Activated CD4-positive, alpha-beta T cell treated with anti-CD3 and anti-CD28 coated beads, Interleukin-2, amount 50 U/mL, for 16 hours (primary cell): ENCODE results near the gene NELFCD.
"Not testable (repeated sequence)": the region's sequence is repeated elsewhere in the genome, so short reads cannot be mapped to it uniquely, and the experiment has no call there.

Experiments
- DNase-seq: peaks from one replicate; pipeline ENCODE4 v3.0.0-alpha.2; 2020

The NELFCD gene, protein sequence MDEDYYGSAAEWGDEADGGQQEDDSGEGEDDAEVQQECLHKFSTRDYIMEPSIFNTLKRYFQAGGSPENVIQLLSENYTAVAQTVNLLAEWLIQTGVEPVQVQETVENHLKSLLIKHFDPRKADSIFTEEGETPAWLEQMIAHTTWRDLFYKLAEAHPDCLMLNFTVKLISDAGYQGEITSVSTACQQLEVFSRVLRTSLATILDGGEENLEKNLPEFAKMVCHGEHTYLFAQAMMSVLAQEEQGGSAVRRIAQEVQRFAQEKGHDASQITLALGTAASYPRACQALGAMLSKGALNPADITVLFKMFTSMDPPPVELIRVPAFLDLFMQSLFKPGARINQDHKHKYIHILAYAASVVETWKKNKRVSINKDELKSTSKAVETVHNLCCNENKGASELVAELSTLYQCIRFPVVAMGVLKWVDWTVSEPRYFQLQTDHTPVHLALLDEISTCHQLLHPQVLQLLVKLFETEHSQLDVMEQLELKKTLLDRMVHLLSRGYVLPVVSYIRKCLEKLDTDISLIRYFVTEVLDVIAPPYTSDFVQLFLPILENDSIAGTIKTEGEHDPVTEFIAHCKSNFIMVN

GRCh38 chr20:58980711-58981627, at the start of gene NELFCD:
Gene NELFCD (plus strand): TSS chr20:58981256. CDS start chr20:58981310, 54 bp downstream.
- DNase-seq: peak; percentile 90

DNA sequence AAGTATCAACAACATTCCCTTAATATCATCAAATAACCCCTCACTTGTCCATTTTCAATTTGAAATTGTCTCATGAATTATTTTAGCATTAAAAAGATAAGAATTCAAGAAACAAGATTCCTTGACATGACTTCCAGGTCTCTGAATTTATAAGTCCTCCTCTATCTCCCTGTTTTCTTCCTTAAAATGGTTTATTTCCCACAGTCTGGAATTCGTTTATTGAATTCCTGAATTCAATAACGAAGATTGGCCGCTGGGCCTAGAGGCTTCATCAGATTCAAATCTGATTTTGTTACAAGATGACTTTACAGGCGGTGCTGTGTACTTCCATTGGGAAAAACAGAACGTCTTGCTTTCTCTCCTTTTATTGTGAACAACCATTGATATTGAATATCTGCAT, 48.9 kb upstream of the NELFCD start:
- no peak for DNase-seq

DNA sequence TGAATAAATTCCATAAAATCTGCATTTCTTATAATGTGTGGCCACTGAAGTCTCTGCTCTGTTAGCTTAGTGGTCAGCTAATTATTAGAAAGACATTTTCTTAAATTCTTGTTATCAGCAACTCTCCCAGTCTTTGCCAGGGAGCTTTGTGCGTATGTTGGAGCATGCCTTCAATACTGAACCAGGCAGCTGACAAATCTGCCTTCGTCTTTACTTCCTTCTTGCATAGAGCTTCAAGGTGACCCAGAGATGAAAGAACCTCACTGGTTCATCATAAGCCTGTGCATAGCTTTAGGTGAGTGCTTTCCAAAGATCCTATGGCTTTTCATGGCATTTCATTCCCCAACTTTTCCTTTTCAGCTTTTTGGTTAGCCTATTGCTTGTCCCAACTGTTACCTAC, 43.0 kb upstream of the NELFCD start:
- no peak for DNase-seq

DNA sequence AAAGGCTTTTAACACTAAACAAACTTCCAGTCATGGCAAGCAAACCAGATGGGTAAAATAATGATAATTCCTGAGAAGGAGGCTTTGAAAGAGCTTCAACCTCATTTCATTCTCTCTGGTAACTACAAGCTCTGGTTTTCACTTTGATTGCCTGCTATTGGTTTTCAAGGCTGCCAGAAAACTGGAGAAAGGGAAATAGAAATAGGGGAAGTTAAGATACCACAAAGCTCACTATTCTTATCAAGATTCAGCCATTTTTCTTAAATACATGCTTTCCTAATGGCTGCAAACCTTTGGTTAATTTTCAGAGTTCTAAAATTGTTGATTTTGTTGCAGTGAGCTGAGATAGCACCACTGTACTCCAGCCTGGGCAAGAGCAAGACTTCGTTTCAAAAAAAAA, 42.5 kb upstream of the NELFCD start:
- DNase-seq: no peak

- no peak for DNase-seq
These were observed 39.6 kb upstream of the NELFCD start for GRCh38 chr20:58941471-58941870.

DNA sequence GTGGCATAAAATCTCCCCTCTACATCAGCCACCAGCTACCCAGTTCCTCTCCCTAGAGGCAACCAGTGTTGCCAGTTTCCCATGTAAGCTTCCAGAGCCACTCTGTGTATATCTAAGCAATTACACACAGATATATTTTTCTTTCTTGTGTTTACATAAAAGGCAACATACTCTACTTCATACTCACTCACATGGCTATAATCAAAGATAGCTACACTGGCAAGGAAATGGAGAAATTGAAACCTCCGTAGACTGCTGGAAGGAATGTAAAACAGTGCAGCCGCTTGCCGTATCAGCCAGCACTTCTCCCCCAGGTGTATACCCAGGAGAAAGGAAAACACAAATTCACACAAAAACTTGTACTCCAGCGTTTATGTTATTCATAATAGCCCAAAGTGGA, 38.5 kb upstream of the NELFCD start:
- no peak for DNase-seq

DNA sequence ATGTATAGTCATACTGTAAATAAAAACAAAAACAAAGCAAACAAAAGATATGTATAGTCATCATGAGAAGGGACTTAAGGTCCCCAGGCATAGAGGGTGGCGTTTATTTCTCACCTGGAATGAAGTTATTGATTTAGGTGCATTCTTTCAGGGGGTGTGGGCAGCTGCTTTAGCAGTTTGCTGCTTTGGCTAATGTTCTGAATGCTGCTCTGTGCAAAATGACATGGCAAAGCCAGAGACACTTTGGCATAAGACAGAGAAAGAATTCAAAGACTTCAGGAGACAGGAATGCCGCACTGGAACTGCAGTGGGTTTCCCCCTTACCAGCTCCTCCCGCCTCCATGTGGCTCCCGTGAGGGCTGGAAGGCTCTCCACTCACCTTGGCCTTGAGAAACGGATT, 36.4 kb upstream of the NELFCD start:
- DNase-seq: no peak

DNA sequence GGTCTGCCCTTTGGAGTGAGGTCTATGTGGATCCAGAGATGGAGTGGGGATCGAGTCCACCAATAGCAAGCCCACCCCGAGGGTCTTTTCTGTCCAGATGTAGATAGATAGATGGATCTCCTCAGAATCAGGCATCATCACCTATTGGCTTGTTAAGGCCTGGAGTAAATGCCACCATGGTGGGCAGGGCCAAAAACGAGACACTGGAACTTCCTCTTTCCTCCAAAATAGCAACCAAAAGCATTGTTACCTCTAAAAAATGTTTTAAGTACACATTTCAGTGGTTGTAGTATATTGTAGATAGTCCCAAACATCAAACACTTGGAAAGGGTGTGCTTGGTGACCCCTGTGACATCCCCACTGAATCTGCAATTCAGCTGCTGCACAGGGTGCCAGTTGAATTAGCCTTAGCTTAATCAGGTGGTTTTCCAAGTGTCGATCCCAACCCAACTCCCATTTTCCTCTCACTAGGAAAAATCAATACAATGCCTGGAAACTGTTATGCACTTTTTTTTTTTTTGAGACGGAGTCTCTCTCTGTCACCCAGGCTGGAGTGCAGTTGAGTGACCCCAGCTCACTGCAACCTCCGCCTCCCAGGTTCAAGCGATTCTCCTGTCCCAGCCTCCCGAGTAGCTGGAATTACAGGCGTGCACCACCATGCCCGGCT, 35.0 kb upstream of the NELFCD start:
- no peak for DNase-seq

DNA sequence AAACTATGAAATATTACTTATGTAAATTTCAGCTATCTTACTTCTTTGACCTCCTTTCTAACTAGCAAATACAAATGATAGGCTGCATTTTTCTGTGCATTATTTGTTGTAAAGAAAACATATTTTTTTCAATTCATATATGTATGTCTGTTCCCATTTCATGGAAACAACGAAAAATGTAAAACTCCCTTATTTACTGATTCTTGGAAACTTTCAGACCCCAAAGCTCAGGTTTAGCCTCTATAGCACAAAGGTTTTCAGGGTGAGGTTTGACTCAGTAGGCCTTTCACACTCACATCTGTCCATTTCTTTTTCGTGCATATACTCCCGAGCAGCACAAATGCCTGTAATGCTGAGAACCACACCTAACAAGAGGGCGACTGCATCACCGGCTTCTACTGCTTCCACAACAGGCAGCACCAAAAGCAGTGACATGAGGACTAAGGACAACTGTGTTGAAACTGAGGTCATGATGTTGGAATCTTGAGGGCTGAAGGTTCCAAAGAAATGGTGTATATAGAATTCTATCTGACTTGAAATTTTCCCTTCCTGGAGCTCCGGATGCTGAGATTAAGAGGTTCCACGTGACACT, 33.2 kb upstream of the NELFCD start:
- not testable (repeated sequence) for DNase-seq

DNA sequence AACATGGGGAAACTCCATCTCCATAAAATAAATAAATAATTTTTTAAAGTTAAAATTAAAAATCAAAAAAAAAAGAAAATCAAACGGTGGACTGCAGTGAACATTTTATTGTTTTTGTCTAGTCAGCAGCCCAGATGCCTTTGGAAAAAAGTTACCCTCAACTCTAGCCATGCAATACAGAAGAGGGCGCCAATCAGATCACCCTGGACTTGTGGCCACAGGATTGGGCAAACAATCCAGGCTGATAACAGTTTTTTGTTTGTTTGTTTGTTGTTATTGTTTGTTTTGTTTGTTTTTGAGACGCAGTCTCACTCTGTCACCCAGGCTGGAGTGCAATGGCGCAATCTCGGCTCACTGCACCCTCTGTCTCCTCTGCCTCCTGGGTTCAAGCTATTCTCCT, 30.5 kb upstream of the NELFCD start:
- no peak for DNase-seq

DNA sequence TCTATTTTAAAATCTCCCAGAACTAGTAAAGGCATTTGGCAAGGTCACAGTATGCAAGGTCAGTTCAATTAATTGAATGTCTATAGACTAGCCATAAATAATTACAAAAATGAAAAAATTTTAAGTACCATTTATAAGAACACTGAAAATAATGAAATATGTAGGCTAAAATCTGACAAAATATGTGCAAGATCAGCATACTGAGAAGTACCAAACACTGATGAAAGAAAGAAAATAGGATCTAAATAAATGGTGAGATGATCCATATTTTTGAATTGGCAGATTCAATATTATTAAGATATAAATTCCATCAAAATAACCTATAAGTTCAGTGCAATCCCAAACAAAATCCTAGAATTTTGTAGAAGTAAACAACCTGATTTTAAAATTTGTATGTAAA, 28.0 kb upstream of the NELFCD start:
- DNase-seq: no peak

- DNase-seq: no peak
These were observed 25.0 kb upstream of the NELFCD start for GRCh38 chr20:58956078-58956477.

DNA sequence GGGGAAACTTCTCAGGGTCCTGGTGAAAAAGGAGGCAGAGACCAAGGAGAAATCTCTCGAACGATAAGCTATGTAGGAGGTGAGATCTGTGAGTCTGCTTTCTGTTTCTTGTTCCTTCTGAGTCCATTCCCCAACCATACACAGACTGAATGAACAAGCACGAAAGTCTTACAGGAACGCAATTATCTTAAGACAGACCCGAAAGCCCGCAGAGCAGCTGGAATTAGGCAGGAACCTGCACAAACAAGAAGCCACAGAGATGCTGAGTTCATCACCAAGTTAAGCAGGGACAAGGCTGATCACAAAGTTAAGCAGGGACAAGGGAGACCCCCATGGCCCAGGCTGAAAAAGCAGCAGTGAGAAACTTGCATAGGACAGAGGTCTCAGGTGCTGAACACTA, 21.4 kb upstream of the NELFCD start:
- DNase-seq: no peak

DNA sequence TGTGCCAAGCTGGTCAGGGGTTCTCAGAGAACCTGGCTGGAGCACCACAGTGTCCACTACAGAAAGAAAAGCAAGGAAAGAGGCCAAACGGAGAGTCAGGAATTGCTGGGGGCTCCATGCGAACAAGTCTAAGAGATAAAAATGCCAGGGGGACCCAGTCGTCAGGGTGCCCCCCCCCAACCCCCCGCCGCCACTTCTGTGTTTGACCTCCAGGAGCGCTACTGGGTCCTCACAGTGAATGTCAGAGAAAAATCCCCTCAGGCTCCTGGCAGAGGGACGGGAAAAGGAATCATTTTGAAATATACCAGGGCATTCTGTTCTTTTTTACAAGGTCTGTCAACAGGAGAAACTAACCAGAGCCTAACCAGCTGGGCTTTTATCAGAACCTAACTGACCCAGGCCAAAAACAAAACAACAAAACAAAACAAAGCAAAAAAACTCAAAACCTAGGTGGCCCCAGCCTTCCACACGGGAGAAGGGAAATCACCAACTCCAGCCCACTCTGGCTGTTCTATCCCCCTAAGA, 17.9 kb upstream of the NELFCD start:
- DNase-seq: no peak

DNA sequence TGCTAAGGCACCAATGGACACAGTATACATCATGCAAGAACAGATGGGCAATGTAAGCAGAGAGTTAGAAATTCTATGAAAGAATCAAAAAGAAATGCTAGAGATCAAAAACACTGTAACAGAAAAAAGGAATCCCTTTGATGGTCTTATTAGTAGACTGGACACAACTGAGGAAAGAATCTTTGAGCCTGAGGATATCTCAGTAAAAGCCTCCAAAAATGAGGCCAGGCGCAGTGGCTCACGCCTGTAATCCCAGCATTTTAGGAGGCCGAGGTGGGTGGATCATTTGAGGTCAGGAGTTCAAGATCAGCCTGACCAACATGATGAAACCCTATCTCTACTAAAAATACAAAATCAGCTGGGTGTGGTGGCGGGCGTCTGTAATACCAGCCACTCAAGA, 17.1 kb upstream of the NELFCD start:
- not testable (repeated sequence) for DNase-seq

- DNase-seq: no peak
These were observed 15.6 kb upstream of the NELFCD start for GRCh38 chr20:58965270-58966064.

- no peak for DNase-seq
These were observed 13.2 kb upstream of the NELFCD start for GRCh38 chr20:58967652-58968429.

DNA sequence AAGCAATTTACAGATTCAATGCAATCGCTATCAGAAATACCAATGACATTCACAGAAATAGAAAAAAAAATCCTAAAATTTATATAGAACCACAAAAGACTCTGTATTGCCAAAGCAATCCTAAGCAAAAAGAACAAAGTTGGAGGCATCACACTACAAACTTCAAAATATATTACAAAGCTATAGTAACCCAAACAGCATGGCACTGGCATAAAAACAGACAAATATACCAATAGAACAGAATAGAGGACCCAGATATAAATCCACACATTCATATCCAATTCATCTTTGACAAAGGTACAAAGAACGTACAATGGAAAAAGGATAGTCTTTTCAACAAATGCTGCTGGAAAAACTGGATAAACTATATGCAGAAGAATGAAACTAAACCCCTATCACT, 11.6 kb upstream of the NELFCD start:
- no peak for DNase-seq

- no peak for DNase-seq
These were observed 10.9 kb upstream of the NELFCD start for GRCh38 chr20:58970146-58970545.

DNA sequence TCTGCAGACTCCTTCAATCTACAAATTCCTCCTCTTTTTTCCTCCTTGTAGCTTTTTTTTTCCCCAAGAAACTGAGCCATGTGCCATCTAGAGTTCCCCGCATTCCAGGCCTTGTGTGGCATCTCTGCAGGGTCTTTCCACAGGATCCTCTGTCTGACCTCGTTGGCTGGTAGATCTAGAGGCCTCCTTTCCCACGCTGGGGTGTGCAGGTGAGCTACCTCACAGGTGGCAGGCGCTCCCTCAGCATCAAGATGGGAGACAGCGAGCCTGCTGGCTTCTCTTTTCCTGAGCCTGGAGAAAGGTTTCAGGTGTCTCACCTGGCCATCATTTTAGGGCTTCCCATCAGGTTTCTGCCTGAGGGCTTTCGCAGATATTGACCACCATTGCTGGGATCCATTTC, 9.6 kb upstream of the NELFCD start:
- DNase-seq: no peak

- DNase-seq: no peak
These were observed 7.9 kb upstream of the NELFCD start for GRCh38 chr20:58973179-58973578.
